Activated CD4-positive, alpha-beta T cell treated with anti-CD3 and anti-CD28 coated beads, Interleukin-2, amount 50 U/mL, for 4 hours (primary cell): ENCODE results near the gene IZUMO1.
"Not testable (repeated sequence)": the region's sequence is repeated elsewhere in the genome, so short reads cannot be mapped to it uniquely, and the experiment has no call there.

Experiments used
- DNase-seq, 2 experiments: peaks; one replicate each; pipeline ENCODE4 v3.0.0-alpha.2; 2020

The IZUMO1 gene

DNA sequence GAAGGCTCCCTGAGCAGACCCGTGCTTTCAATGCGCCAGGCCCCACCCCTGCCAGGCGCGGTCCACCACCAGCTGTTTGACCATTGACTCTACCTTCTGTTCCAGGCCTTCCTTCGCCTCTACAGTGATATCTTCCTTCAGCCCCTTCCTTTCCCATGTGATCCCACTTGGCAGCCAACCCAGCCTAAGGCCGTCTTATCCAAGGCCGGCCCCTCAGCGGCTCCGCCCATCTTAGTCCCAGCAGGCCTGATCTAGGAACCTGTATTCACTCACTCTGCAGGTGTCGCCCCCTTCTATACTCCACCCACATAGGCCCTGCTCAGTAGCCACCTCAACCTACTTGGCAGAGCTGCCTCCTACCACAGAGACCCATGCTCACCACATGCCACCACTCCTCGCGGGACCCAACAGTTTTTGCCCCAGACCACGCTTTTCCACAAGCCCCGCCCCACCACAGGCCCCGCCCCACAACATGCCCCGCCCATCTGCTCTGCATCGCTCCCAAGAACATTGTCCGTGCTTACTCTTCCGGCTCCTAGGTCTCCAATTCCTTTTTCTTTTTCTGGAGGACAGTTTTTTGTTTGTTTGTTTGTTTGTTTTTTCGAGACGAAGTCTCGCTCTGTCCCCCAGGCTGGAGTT, 9.2 kb downstream of the IZUMO1 start:
- DNase-seq, result no peak

DNA sequence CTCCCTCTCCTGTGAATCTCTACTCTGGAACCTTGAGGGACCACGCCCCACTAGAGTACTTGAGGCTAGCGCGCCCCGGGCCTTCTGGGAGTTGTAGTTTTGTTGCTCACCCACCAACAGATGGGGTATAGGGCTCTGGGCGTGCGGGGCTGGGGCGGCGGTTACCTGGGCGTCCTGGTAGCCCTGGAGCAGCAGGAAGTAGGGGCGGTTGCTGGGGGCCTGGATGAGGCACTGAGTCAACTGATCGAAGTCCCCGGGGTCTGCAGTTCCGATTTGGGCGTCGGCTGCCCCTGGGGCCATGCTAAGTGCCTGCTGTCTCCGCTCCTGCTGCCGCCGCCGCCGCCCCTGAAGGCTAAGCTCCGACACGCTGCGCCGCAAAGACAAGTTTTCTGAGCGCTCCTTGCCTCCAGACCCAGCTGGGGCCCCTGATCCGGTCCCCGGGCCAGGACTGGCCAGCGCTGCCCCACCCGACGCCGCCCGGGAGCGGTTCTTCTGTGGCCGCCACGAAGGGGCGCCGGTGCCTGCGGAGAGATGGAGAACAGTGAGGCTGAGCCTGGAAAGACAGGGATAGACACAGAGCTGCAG, 11.6 kb downstream of the IZUMO1 start:
- no peak for DNase-seq

DNA sequence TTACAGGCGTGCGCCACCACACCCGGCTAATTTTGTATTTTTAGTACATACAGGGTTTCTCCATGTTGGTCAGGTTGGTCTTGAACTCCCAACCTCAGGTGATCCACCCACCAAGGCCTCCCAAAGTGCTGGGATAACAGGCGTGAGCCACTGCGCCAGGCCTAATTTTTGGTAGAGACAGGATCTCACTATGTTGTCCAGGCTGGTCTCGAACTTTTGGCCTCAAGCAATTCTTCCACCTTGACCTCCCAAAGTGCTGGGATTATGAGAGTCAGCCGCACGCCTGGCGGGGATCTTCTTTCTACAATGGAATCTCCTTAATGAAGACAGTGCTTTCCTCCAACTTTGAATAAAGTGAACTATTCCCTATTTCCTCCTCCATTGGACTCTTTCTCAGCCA, 12.1 kb downstream of the IZUMO1 start:
- no peak for DNase-seq

DNA sequence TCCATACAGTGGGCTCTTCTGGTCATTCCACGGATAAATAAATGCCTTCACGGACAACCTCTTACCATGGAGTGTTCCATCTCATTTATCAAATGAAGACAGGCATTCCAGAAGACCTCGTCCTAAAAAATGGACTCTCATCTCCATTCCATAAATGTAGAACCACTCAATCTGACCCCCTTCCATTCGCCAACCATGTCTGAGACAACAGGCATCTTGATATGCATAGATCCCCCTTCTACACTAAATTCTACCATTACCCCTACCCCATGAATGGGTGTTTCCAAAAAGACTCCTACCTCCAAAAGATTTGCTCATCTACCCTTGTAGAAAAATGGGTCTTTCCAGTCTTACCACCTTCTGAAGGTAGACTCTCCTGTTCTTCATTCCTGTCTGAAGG, 15.3 kb downstream of the IZUMO1 start:
- no peak for DNase-seq

DNA sequence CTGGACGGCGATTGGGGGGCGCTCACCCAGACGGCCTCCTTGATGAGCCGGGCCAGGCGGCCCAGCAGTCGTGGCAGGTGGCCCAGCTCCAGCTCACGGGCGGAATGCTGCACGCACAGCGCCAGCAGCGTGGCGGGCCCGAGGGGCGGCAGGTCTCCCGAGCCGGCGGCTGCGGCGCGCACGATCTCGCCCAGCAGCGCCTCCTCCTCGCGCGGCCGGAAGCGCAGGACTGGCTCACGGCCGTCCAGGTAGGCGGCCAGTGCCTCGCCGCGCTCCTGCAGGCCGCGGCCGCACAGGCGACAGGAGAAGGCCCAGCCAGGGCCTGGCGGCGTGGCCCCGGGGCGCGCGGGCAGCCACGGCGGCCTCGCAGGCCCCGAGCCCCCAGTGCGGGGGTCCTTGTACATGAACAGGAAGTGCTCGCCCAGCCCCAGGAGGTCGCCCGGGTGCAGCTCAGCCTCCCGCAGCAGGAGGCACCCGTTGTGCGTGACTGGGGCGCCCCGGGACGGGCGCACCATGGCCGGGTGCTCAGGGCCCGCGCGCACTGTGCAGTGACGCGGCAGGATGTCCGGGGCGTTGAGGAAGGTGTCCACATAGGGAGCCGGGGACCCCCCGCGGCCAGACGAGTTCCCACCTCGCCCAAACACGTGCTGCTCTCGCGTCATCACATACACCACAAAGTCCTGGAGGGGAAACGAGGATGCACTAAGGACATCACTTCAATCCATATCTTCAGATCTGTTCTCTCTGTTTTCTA, 17.6 kb downstream of the IZUMO1 start:
- DNase-seq, result no peak

DNA sequence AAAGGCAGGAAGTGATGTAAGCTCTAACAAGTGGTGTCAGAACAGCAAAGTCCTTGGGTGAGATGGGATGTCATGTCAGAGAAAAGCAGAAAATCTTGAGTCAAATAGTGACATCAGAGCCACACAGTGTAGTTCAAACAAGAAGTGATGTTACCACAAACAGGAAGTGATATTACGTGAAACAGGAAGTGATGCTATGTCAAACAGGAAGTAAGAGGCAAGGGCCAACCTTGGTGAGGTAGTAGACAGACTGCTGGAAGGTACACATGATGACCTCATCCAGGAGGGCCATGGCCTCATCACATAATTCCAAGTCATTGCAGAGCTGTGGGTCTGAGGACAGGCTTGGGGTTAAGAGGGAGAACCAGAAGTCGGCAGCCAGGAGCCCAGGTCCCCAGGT, 20.2 kb downstream of the IZUMO1 start:
- no peak for DNase-seq

DNA sequence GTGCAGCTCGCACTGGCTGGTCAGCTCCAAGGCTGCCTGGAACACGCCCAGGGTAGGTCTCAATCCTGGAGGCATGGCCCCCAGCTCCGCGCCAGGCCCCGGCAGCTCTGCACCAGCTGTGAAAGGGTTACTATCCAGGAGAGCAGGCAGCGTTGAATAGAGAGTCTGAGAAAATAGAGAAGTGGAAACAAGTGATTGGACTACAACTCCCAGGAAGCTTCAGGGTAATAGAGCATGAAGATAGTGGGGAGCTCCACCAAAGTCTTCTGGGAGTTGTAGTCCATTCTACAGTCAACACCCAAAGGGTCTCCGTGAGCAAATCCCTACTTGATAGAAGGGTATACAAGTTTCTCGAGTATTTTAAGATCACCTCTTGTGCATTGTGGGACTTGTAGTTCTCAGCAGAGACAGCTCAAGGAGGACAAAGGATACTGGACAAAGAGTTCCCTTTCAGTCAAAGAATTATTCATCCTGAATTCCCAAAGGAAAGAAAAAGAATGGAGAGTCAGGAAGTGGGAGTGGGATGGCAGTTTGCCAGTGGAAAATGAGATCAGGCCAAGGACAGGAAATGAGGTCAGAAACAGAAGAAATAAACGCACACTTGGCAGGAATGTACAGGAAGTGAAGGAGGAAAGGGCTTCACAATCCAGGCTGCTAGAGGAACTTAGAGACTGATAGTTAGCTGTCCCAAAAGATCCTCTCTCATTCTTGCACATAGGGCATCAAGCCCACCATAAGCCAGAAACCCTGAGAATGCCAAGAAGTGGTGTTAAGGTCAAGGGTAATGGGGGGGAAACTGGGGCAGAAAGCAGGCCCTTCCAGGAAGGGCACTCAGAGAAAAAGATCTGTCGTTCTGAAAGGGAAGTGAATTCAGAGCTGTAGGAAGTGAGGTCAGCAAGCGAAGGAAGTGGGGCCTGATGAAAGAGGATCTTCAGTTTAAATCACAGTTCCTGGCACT, 21.6 kb downstream of the IZUMO1 start:
- DNase-seq, result no peak

DNA sequence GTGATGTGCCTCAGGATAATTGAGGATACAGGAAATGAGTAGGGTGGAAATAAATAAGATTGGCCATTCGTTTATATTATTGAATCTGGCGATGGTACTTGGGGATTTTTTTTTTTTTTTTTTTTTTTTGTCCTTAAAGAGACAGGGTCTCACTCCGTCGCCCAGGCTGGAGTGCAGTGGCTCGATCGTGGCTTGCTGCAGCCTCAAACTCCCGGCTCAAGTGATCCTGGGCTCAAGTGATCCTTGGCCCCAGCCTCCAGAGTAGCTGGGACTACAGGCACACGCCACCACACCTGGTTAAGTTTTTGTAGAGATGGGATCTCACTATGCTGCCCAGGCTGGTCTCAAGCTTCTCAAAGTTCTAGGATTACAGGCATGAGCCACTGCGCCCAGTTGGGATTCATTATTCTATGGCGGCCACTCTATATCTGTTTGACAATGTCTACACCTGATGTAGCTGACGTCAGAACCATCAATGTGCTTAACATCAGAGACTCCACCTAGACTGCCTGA, 24.5 kb downstream of the IZUMO1 start:
- DNase-seq, result no peak

DNA sequence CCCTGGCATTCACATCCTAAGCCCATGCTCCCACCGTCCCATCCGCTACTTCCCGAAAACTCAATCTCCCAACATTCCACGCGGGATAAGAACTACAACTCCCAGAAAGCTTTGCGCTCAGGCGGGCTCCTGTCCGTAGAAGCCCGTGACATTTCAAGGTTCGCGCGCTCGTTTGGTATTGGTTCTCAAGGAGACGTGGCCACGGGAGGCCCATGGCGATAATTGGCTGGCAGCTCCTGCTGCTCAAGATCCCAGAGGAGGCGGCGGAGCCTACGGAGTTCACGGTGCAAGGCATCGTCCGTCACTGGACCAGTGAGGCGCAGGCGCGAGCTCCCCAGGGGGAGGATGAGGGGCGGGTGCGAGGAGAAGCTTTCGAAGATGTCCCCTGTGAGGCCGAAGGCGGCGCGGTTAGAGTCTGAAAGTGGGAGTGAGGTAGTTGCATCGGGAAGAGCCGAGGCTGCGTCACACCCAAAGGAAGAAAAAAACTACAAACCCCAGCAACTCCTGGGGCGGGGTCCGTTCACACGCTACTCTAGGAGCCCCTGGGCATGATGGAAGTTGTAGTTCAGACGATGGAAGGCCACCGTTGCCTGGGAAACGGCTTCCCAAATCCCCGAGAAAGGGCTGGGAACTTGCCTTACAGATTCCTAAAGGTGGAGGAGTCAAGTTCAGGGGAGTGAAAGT, 26.0 kb downstream of the IZUMO1 start:
- DNase-seq, result peak; percentile 85 to 86

DNA sequence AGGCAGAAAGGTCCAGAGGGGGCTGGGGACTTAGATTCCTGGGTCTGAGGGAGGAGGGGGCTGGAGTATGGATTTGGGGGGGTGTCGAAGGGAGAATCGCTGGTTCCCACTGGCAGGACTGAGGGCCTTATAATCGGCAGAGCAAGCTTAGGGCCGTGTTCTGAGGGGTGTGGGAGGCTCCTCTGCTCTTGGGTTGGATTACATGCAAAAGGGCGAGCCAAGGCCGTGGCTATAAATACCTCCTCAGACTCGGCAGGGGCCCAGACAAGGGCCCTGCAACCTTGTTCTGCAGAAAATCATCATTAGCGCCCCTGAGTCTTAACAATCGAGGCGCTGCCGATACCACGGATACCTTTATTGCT, 26.5 kb downstream of the IZUMO1 start:
- DNase-seq, result no peak

DNA sequence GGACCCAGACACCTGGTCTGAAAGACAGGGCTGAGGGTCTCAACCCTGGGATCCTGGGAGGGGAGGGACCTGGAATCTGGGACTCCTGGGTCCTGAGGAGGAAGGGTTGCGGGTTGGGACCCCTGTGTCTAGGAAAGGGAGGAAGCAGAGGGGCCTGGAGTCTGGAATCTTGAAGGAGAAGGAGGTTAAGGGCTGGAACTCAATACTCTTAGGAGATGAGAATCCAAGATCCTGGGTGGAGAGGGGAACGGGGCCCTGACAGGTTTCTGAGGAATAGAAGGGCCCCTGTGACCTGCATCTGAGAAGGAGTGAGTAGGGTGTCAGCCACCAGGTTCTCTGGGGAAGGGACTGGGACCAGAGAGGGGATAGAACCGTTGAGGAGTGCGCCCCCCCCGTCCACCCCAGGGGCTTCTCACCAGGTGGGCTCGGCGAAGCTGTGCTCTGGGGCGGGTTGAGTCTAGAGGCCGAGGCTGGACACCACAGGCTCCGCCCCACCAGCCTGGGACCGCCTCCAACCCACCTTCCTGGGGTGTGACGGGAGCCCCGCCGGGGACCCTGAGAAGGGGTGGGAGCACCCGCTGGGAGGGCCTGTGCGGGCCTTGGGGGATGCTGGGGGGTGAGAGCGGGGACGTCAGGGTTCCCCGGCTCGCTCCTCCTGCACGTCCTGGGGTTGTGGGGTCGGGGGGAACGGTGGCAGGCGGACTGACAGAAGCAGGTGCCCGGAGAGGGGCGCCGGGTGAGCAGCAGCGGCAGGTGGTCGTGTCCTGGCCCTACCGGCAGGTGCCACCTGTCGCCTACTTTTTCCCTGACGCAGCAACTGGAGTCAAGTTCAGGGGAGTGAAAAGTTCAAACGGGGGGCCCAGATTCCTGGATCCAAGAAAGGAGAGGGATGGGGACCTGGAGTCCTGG, 27.2 kb downstream of the IZUMO1 start, which contains the start of gene MAMSTR:
MAMSTR (minus strand) TSS at position 463 of the 909 bp plus-strand sequence. CDS start 694 bp downstream, outside the sequence.
- no peak for DNase-seq

DNA sequence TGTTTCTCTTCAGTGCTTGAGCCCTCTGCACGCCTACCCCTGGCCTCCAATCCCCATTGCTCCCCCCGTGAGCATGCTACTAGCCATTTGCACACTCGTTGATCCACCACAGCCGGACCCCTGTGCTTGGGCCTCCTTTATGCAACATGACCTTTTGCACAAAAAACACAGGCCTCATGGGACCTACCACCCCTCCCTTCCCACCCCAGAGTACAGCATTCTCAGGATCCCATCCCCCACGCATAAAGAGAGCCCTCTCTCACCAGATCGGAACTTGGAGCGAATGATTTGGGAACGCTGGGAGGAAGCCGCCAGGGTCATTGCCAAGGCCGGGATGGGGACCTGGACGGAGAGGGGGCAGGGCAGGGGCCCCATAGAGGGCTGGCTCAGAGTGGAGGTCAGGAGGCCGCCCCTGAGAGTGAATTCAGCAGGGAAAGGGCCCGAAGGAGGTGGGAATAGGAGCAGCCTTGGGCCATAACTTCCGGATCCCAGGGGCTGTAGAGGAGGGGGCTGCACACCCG, 27.9 kb downstream of the IZUMO1 start:
- no peak for DNase-seq

DNA sequence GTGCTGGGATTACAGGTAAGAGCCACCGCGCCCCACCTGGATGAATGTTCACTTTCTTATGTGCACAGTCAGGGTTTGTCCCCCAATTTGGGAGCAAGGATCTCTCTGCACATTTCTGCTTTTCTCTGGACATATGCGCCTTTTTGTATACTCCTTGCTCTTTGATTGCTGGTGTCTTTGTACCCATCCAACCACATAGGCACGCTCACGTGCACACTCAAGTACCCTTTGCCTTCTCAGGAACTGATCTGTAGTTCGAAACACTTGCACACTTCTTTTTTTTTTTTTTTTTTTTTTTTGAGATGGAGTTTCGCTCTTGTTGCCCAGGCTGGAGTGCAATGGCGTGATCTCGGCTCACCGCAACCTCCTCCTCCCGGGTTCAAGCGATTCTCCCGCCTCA, 28.6 kb downstream of the IZUMO1 start:
- not testable (repeated sequence) for DNase-seq

DNA sequence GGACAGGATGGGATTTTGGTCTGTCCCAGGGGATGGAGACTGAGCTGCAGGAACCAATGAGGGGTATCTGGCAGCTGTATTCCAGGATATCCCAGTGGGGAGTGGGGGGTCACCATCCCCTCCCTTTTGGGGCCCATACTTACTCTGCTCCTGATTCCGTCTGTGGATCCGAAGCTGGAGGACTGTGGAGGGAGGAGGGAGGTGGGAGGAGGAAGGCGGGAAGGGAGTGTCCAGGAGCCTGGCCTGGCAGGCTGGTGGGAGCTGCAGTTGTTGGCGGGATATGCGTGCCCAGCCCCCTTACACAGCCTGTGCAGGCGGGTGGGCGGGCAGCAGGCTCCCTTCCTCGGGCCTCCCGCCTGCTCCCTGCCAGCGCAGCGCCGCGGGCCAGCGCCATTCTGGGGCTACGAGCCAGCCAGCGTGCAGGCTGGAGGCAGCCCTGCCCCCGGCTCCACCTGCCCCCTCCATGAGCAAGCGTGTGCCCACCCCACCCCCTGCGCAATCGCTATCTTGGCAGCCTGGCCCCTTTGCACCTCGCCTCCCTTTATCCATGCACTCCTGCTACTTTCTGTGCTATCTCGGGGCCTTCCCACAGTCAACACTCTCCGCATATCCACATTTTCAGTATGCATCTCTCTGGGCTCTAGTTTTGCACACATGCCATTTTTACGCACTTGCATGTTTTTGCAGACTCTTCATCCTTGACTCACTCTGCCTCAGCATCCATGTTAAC, 30.0 kb downstream of the IZUMO1 start:
- no peak for DNase-seq

DNA sequence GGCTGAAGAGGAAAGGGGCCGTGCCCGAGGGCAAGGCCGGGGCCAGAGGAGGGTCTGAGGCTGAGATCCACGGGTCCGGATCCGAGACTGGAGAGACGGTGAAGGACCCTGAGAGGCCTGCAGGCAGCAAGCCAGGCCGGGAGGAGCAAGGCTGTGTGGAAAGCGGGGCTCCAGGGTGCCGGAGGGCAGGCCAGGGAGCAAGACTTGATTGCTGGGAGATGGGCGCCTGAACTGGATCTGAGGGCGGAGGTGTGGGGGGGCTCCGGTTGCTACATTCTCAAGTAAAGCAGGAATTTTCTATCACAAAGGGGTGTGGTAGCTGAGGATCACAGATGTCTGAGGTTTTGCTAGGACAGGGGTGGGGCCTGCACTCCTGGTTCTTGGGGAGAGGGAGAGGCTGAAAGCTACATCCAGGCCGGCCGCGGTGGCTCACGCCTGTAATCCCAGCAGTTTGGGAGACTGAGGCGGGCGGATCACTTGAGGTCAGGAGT, 31.0 kb downstream of the IZUMO1 start:
- no peak for DNase-seq

DNA sequence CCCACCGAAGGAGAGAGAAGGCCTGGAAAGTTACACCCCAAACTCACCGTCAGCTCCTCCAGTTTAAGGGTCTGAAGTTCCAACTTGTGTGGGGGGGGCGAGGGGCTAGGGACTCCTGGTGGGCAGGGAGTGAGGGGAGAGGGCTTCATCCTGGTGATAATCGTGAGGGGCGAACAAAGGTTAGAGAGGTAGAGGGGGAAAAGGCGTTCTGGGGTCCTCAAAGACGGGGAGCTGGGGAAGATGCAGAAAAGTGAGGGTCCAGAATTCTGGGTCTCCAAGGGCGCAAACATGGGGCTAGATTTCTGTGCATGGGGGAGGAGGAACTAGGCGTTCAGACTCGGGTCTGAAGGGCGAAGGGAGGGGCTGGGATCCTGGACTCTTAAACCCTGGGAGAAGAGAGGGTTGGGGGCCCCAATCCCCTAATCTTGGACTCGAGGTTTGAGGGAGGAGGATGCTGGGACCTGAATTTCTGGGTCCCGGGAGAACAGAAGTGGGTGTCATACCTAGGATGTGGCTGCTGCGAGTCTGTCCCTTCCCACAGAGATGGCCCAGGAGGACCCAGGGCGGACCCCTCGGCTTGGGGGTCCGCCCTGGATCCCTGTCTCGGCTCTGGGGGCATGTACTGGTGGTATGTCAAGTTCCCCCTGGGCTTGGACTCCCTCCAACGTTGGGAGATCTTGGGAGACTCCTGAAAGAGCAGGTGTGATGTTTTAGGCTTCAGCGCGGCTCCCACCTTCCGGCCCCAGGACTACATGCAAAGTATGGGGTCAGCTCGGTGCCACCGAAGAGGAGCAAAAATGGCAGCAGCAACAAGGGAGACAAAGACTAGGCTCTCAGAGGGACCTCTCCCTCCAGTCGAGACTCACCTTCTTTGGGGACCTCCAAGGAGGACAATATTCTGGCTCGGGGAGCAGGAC, 31.7 kb downstream of the IZUMO1 start:
- DNase-seq, result no peak

DNA sequence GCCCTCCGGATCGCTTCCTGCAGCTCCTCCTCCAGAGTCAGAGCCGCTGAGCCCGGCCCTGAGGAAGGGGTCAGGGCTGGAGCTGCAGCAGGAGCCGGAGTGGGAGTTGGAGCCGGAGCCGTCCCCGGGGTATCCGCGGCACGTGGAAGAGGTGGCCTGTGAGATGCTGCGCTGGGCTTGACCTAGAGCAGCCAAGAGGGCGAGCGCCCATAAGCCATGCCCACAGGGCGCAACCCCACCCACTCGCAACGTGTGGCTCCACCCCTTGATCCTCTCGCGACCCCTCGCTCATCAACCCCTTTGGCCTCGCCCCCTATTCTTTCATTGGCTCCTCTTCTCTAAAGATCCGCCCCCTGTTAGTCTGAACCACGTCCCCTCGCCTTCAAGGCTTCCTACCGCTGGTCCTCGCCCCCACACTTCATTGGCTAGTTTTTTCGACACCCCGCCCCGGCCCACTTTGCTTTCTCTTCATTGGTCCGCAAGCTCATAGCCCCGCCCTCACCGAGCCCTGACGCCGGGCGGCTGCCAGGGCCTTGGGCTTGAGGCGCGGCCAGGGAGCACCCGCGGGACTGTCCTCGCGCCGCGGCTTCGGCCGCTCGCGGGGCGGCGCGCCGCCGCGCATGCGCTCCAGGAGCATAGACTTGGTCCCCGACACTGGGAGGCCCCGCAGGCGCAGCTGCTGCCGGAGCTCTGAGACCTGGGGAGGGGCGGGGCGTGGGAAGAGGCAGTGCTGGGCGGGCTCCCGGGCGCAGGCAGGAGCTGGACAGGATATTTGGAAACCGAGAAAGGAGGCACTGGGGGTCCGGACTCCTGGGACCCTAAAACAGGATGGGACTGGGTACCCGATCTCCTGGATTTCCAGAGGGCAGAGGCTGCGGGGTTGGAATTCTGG, 32.6 kb downstream of the IZUMO1 start:
- peak; percentile 96 for DNase-seq
